ENCODE results near the gene SLC25A22. TPM values are rescaled to one million over a fixed set of nuclear protein-coding genes. Genes with fewer than 3 reads are reported as not detected.

Gene SLC25A22
- total and polyA plus RNA-seq, 8 donors, result 5.5 to 11.9 (median 9.8) TPM; not detected in 1

DNA sequence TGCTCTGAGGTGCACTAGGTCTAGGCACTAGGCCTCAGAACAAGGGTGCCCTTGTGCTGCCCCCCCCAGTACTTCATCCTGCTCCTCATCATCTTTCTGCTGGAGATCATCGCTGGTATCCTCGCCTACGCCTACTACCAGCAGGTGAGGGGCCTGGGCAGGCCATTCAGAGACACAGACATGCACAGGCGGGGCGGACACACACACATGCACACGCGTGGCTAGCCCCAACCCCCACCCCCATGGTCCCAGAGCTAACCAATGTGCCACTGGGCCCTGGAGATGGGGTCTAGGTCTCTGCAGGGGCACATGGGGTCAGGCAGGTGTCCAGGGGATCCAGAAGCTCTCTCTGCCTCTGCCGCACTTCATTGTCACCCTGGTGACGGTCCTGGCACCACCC lies 38.6 kb upstream of the SLC25A22 start:
- Histone ChIP-seq H3K4me3 (no peak overlapping the region), H3K9me3 (no peaks in the 10 kb centered on the region), H3K27ac (peak overlapping the region in 3 of 5 donors; percentile 91 to 98 (median 91)), H3K4me1 (peaks cover 63 to 96% (median 92%) of the 10 kb centered on the region in 4 donors), H3K27me3 (peaks cover 0 to 10% (median 0%) of the 10 kb centered on the region in 3 donors), H3K36me3 (peaks cover 41 to 55% (median 50%) of the 10 kb centered on the region in 4 donors)
- DNase-seq, result no peak
- TF ChIP-seq POLR2A (IDR thresholded peaks at IDR 0.05) (no peak), EP300 (IDR thresholded peaks at IDR 0.05) (no peak), CTCF (IDR thresholded peaks at IDR 0.05) (no peak), POLR2AphosphoS5 (IDR thresholded peaks at IDR 0.05) (no peak)
- WGBS, 5 donors, result 79 to 89% (median 82%) methylated on average over 7 to 9 of the region's 9 CpGs; no CpG with 5 or more reads in 1 of the 5 donors
- intact Hi-C loops (cut with DNase I; ENCODE audit: low total_unique reads), result no loop called here

GRCh38 chr11:836274-836673 lies 38.2 kb upstream of the SLC25A22 start:
- peaks cover 0 to 14% (median 4%) of the 10 kb centered on the region in 3 donors for H3K27me3 ChIP-seq
- H3K4me3 ChIP-seq, result no peak overlapping the region
- peak overlapping the region in 4 of 5 donors; percentile 4 to 98 (median 91) for H3K27ac ChIP-seq
- H3K9me3 ChIP-seq, result no peaks in the 10 kb centered on the region
- H3K36me3 ChIP-seq, result peaks cover 41 to 55% (median 50%) of the 10 kb centered on the region in 4 donors
- peaks cover 64 to 96% (median 92%) of the 10 kb centered on the region in 4 donors for H3K4me1 ChIP-seq
- intact Hi-C loops (cut with DNase I; ENCODE audit: low total_unique reads), result no loop called here
- TF ChIP-seq POLR2AphosphoS5 (IDR thresholded peaks at IDR 0.05), result no peak
- no peak for TF ChIP-seq POLR2A (IDR thresholded peaks at IDR 0.05)
- no peak for TF ChIP-seq CTCF (IDR thresholded peaks at IDR 0.05)
- no peak for TF ChIP-seq EP300 (IDR thresholded peaks at IDR 0.05)
- no peak for DNase-seq
- 85 to 89% (median 87%) methylated on average over 10 to 14 of the region's 14 CpGs for WGBS, 5 donors

DNA sequence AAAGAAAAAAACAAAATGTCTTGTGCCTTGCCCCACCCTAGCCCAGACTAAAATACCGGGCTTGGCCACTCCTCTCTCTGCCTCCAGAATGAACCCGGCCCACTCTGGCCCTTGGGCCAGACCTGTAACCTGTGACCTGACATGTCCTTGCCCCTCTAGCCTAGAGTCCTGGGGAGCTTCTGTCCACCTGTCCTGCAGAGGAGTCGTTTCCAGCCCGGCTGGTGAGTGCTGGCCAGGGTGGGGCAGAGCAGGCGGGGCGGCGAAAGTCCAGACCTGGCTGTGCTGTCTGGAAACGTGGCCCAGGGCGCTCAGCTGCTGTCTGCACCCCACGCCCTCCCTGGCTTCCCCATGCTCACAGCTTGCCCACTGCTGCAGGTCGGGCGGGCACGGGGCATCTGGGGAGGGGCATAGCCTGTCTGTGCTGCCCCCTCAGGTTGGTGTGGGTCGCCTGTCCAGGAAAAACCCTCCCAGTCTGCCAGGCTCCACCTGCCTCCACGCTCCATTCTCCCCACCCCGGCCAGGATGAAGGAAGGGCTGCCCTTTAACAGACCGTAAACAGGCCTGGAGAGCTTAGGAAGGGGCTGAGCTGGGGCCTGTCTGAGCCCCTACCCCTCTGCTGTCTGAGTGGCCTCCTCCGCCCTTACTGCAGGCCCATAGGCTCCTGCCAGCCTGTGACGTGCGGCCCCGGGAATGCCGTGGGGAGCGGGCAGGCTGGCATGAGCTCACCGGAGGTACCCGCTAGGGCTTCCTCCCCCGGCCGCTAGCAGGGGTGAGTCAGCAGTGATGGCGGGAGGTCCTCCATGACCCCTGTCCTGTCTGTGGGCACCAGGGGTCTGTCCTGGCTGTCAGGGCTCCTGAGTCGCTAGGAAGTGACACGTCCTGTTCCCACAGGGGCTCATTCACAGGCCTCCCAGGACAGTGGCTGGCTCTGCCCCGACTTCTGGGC lies 36.6 kb upstream of the SLC25A22 start:
- H3K4me1 ChIP-seq, result peaks cover 68 to 96% (median 92%) of the 10 kb centered on the region in 4 donors
- peaks cover 38 to 39% (median 38%) of the 10 kb centered on the region in 4 donors for H3K36me3 ChIP-seq
- intact Hi-C loops (cut with DNase I; ENCODE audit: low total_unique reads), result no loop called here
- H3K4me3 ChIP-seq, result peak overlapping the region; percentile 73 to 80 (median 76)
- WGBS, 5 donors, result 16 to 35% (median 27%) methylated on average over 13 to 31 of the region's 31 CpGs
- peak overlapping the region; percentile 85 to 98 (median 91) for H3K27ac ChIP-seq
- peaks cover 0 to 31% (median 20%) of the 10 kb centered on the region in 3 donors for H3K27me3 ChIP-seq
- DNase-seq, result peak; percentile 80 to 89
- peak in 1 of 4 donors; percentile 12 for TF ChIP-seq POLR2A (IDR thresholded peaks at IDR 0.05)
- TF ChIP-seq CTCF (IDR thresholded peaks at IDR 0.05), result no peak
- TF ChIP-seq EP300 (IDR thresholded peaks at IDR 0.05), result no peak
- TF ChIP-seq POLR2AphosphoS5 (IDR thresholded peaks at IDR 0.05), result peak; percentile 44 to 80 (median 78)
- H3K9me3 ChIP-seq, result no peaks in the 10 kb centered on the region

- peak overlapping the region; percentile 85 to 98 (median 91) for H3K27ac ChIP-seq
- TF ChIP-seq POLR2A (IDR thresholded peaks at IDR 0.05), result no peak
- TF ChIP-seq EP300 (IDR thresholded peaks at IDR 0.05), result no peak
- TF ChIP-seq CTCF (IDR thresholded peaks at IDR 0.05), result no peak
- TF ChIP-seq POLR2AphosphoS5 (IDR thresholded peaks at IDR 0.05), result peak in 1 of 3 donors; percentile 29
- peak in 1 of 2 donors; percentile 43 for DNase-seq
- peaks cover 30 to 32% (median 31%) of the 10 kb centered on the region in 4 donors for H3K36me3 ChIP-seq
- peaks cover 75 to 96% (median 92%) of the 10 kb centered on the region in 4 donors for H3K4me1 ChIP-seq
- intact Hi-C loops (cut with DNase I; ENCODE audit: low total_unique reads), result no loop called here
- H3K27me3 ChIP-seq, result peaks cover 0 to 38% (median 28%) of the 10 kb centered on the region in 3 donors
- WGBS, 5 donors, result 24 to 33% (median 29%) methylated on average over 9 of the region's 9 CpGs
- peak overlapping the region; percentile 73 to 80 (median 76) for H3K4me3 ChIP-seq
- no peaks in the 10 kb centered on the region for H3K9me3 ChIP-seq
Observed at GRCh38 chr11:833849-834311, 35.8 kb upstream of the SLC25A22 start.
